GM23248 (cell line): ENCODE data around the gene JKAMP.

Experiments
- EZH2 ChIP-seq: fragments of 200-600 bp; sonication (generic); IDR thresholded peaks from 2 replicates; pipeline ENCODE4 v1.6.1; 2018; ENCODE audit warnings: antibody characterized with exemption, mild to moderate bottlenecking; ENCODE audit not compliant: insufficient read depth, poor library complexity, severe bottlenecking
- EZH2phosphoT487 ChIP-seq: fragments of 200-600 bp; sonication (generic); IDR thresholded peaks from 2 replicates; pipeline ENCODE4 v1.6.1; 2018; ENCODE audit warnings: antibody characterized with exemption, moderate library complexity, mild to moderate bottlenecking, low read depth; ENCODE audit not compliant: insufficient read depth

DNA sequence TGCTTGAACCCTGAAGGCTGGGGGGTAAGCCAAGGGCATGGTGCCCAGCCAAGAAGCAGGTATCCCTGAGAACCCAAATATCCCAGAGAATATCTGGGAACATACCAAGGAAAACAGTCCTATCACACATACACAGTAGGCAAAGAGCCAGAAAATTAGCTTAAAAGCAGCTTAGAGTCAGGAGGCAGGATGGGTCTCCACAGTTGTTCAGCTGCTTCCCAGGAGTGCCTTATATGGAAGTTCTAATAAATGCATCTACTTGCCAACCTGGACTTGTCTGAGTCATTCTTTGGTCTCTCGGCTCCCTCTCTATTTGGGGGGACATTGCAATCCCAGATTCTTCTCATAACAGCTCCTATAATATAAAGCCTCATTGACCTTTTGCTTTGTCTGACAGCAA, 10.1 kb upstream of the JKAMP start:
- TF ChIP-seq EZH2phosphoT487 (no peak), EZH2 (no peak)
